ENCODE results near the gene COL28A1.
"Not testable (repeated sequence)": the region's sequence is repeated elsewhere in the genome, so short reads cannot be mapped to it uniquely, and the experiment has no call there.

COL28A1 gene

GRCh38 chr7:7478569-7478968, 57.1 kb downstream of the COL28A1 start:
- no peak overlapping the region for H3K4me3 ChIP-seq (replicated peaks; ENCODE audit: low read depth, low read length)
- DNase-seq (ENCODE audit: low read depth), result no peak
- no peak for TF ChIP-seq CTCF (IDR thresholded peaks at IDR 0.05; ENCODE audit: low read length, missing control alignments)

GRCh38 chr7:7477641-7478040, 58.0 kb downstream of the COL28A1 start:
- H3K4me3 ChIP-seq (replicated peaks; ENCODE audit: low read depth, low read length); DNase-seq (ENCODE audit: low read depth): not testable (repeated sequence)

GRCh38 chr7:7476381-7476780, 59.3 kb downstream of the COL28A1 start:
- H3K4me3 ChIP-seq (replicated peaks; ENCODE audit: low read depth, low read length), result no peak overlapping the region
- DNase-seq (ENCODE audit: low read depth), result no peak
- no peak for TF ChIP-seq CTCF (IDR thresholded peaks at IDR 0.05; ENCODE audit: low read length, missing control alignments)

GRCh38 chr7:7475601-7476000, 60.1 kb downstream of the COL28A1 start:
- no peak for TF ChIP-seq CTCF (IDR thresholded peaks at IDR 0.05; ENCODE audit: low read length, missing control alignments)
- DNase-seq (ENCODE audit: low read depth), result no peak

GRCh38 chr7:7474436-7474835, 61.2 kb downstream of the COL28A1 start:
- H3K4me3 ChIP-seq (replicated peaks; ENCODE audit: low read depth, low read length), result no peak overlapping the region
- no peak for TF ChIP-seq CTCF (IDR thresholded peaks at IDR 0.05; ENCODE audit: low read length, missing control alignments)
- DNase-seq (ENCODE audit: low read depth), result no peak

More at GRCh38 chr7:7475601-7476000, 60.1 kb downstream of the COL28A1 start:
- no peak overlapping the region for H3K4me3 ChIP-seq (replicated peaks; ENCODE audit: low read depth, low read length)

- not testable (repeated sequence) for DNase-seq (ENCODE audit: low read depth)
Observed at GRCh38 chr7:7464991-7465765, 70.5 kb downstream of the COL28A1 start.

GRCh38 chr7:7454000-7454399, 81.7 kb downstream of the COL28A1 start:
- no peak for DNase-seq (ENCODE audit: low read depth)
- no peak overlapping the region for H3K4me3 ChIP-seq (replicated peaks; ENCODE audit: low read depth, low read length)
- no peak for TF ChIP-seq CTCF (IDR thresholded peaks at IDR 0.05; ENCODE audit: low read length, missing control alignments)

More at GRCh38 chr7:7464991-7465765, 70.5 kb downstream of the COL28A1 start:
- not testable (repeated sequence) for H3K4me3 ChIP-seq (replicated peaks; ENCODE audit: low read depth, low read length)

GRCh38 chr7:7452652-7453051, 83.0 kb downstream of the COL28A1 start:
- H3K4me3 ChIP-seq (replicated peaks; ENCODE audit: low read depth, low read length), result no peak overlapping the region
- no peak for TF ChIP-seq CTCF (IDR thresholded peaks at IDR 0.05; ENCODE audit: low read length, missing control alignments)
- DNase-seq (ENCODE audit: low read depth), result no peak
